ENCODE data around the gene TERB1.

DNA sequence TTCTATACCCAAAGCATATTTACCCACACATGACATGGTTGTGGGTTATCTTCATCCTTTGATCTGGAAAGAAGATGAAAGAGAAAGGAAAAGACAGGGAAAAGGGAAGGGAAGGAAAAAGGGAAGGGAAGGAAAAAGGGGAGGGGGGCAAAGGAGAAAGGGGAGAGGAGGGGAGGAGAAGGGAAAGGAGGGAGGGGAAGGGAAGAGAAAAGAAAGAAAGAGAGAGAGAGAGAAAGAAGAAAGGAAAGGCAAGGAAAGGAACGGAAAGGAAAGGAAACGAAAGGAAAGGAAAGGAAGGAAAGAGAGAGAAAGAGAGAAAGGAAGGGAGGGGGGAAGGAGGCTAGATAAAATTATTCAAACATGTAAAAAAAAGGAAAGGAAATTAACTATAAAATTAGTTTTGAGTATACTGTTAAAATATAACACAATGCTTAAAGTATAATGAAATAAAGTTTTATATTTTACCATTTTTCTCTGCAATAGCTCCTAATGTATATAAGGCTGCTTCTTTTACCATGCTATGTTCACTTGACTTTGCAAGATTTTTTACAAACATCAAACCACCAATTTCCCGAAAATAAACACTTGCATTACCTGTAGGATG, 11.2 kb downstream of the TERB1 start:
- TF ChIP-seq CTCF (IDR thresholded peaks at IDR 0.05; ENCODE audit: poor library complexity) (no peak), EZH2phosphoT487 (IDR thresholded peaks at IDR 0.05; ENCODE audit: low read depth, severe bottlenecking, unreplicated experiment) (no peak), EZH2 (IDR thresholded peaks at IDR 0.05; ENCODE audit: borderline replicate concordance) (no peak)

Measured in hepatocyte (in vitro differentiated cells).